HepG2 (cell line): ENCODE data around the gene C1orf50.

ENCODE experiments used
- ATF7 ChIP-seq, 2 experiments: fragments of 450-650 bp in 1 of 2; sonication (generic) in 1 of 2; formaldehyde crosslinking in 1 of 2; IDR thresholded peaks; 2 replicates each; pipeline versions ENCODE4 v1.4.0 to v1.6.1; 2016 to 2020; ENCODE audit warnings: antibody characterized with exemption in 1 of 2, mild to moderate bottlenecking in 1 of 2, missing genetic modification reagents in 1 of 2
- CTCF ChIP-seq: sonication (generic); formaldehyde crosslinking; IDR thresholded peaks from 2 replicates; pipeline ENCODE4 v1.5.0; 2020; ENCODE audit warnings: mild to moderate bottlenecking, missing genetic modification reagents, moderate library complexity
- ETV6 ChIP-seq: sonication (generic); formaldehyde crosslinking; conservative IDR thresholded peaks from 2 replicates; pipeline ENCODE4 v1.4.0; 2020; ENCODE audit warnings: missing genetic modification reagents
- FOXM1 ChIP-seq: sonication (generic); formaldehyde crosslinking; IDR thresholded peaks from 2 replicates; pipeline ENCODE4 v1.5.0; 2020; ENCODE audit warnings: missing genetic modification reagents
- KLF6 ChIP-seq: IDR thresholded peaks from 2 replicates; pipeline ENCODE4 v1.8.0; 2016; ENCODE audit warnings: missing biosample characterization, missing genetic modification reagents
- NFRKB ChIP-seq: fragments of 450-650 bp; IDR thresholded peaks from 2 replicates; pipeline ENCODE4 v1.6.1; 2017
- POLR2A ChIP-seq, 2 experiments: IDR thresholded peaks; 2 replicates each; pipeline ENCODE4 v1.6.1; 2011; ENCODE audit warnings: low read depth in 2 of 2, low read length in 2 of 2, mild to moderate bottlenecking in 1 of 2, moderate library complexity in 1 of 2; ENCODE audit not compliant: insufficient read depth in 1 of 2
- POLR2G ChIP-seq: fragments of 200-400 bp; formaldehyde crosslinking; IDR thresholded peaks from 2 replicates; pipeline ENCODE4 v1.6.1; 2018; ENCODE audit warnings: mild to moderate bottlenecking, low read depth, low read length, moderate library complexity
- SIN3A ChIP-seq: IDR thresholded peaks from 2 replicates; pipeline ENCODE4 v1.6.1; 2011; ENCODE audit warnings: low read depth, mild to moderate bottlenecking, control low read depth, low read length, borderline replicate concordance
- SMC3 ChIP-seq: IDR thresholded peaks from 2 replicates; pipeline ENCODE4 v1.6.1; 2011; ENCODE audit warnings: low read length, improper control_type of control experiment
- SOX13 ChIP-seq, 3 experiments: fragments of 450-650 bp in 1 of 3; sonication (generic) in 1 of 3; formaldehyde crosslinking in 1 of 3; IDR thresholded peaks in 2 of 3; conservative IDR thresholded peaks in 1 of 3; 2 replicates each; pipeline versions ENCODE4 v1.5.0 to v1.6.1; 2016 to 2020; ENCODE audit warnings: antibody characterized with exemption in 1 of 3, mild to moderate bottlenecking in 1 of 3, missing compliant biosample characterization in 1 of 3, missing genetic modification reagents in 1 of 3, moderate library complexity in 1 of 3
- XRCC5 ChIP-seq: fragments of 200-400 bp; formaldehyde crosslinking; optimal IDR thresholded peaks from 2 replicates; pipeline ENCODE3; 2017; ENCODE audit warnings: mild to moderate bottlenecking, low read length
- TF ChIP-seq, protein P1 (sequence below): sonication (generic); formaldehyde crosslinking; IDR thresholded peaks from 2 replicates; pipeline ENCODE4 v1.9.0; 2022; ENCODE audit warnings: low read depth, missing genetic modification reagents
- TF ChIP-seq, protein P2 (sequence below): sonication (generic); formaldehyde crosslinking; IDR thresholded peaks from 2 replicates; pipeline ENCODE4 v1.4.0; 2020; ENCODE audit warnings: missing genetic modification reagents

- TF ChIP-seq SOX13 (IDR thresholded peaks at IDR 0.05) (no peak), SOX13 (CRISPR knock-in tag; conservative IDR thresholded peaks at IDR 0.05 in 1 of 2, IDR thresholded peaks at IDR 0.05 in 1 of 2) (no peak), XRCC5 (no peak), POLR2G (no peak), KLF6 (no peak), SMC3 (no peak), CTCF (no peak), NFRKB (no peak), POLR2A (IDR thresholded peaks at IDR 0.05; ENCODE audit: insufficient read depth in 1 of 2, low read depth in 2 of 2, low read length in 2 of 2) (no peak), SIN3A (no peak), ETV6 (CRISPR knock-in tag) (no peak), FOXM1 (CRISPR knock-in tag) (no peak), ATF7 (IDR thresholded peaks at IDR 0.05) (no peak), ATF7 (CRISPR knock-in tag; IDR thresholded peaks at IDR 0.05) (no peak)
- TF ChIP-seq, protein P1, sequence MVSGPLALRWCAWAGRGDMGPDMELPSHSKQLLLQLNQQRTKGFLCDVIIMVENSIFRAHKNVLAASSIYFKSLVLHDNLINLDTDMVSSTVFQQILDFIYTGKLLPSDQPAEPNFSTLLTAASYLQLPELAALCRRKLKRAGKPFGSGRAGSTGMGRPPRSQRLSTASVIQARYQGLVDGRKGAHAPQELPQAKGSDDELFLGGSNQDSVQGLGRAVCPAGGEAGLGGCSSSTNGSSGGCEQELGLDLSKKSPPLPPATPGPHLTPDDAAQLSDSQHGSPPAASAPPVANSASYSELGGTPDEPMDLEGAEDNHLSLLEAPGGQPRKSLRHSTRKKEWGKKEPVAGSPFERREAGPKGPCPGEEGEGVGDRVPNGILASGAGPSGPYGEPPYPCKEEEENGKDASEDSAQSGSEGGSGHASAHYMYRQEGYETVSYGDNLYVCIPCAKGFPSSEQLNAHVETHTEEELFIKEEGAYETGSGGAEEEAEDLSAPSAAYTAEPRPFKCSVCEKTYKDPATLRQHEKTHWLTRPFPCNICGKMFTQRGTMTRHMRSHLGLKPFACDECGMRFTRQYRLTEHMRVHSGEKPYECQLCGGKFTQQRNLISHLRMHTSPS (CRISPR knock-in tag) = no peak
- TF ChIP-seq, protein P2, sequence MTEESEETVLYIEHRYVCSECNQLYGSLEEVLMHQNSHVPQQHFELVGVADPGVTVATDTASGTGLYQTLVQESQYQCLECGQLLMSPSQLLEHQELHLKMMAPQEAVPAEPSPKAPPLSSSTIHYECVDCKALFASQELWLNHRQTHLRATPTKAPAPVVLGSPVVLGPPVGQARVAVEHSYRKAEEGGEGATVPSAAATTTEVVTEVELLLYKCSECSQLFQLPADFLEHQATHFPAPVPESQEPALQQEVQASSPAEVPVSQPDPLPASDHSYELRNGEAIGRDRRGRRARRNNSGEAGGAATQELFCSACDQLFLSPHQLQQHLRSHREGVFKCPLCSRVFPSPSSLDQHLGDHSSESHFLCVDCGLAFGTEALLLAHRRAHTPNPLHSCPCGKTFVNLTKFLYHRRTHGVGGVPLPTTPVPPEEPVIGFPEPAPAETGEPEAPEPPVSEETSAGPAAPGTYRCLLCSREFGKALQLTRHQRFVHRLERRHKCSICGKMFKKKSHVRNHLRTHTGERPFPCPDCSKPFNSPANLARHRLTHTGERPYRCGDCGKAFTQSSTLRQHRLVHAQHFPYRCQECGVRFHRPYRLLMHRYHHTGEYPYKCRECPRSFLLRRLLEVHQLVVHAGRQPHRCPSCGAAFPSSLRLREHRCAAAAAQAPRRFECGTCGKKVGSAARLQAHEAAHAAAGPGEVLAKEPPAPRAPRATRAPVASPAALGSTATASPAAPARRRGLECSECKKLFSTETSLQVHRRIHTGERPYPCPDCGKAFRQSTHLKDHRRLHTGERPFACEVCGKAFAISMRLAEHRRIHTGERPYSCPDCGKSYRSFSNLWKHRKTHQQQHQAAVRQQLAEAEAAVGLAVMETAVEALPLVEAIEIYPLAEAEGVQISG = no peak
These were observed 4.8 kb upstream of the C1orf50 start for GRCh38 chr1:42762269-42762668.
